ENCODE measurements around the gene CDC34. TPM values are rescaled to one million over a fixed set of nuclear protein-coding genes. Genes with fewer than 3 reads are reported as not detected.

CDC34 gene
- total RNA-seq, 1 donor from 2014 or later = 96.5 TPM

DNA sequence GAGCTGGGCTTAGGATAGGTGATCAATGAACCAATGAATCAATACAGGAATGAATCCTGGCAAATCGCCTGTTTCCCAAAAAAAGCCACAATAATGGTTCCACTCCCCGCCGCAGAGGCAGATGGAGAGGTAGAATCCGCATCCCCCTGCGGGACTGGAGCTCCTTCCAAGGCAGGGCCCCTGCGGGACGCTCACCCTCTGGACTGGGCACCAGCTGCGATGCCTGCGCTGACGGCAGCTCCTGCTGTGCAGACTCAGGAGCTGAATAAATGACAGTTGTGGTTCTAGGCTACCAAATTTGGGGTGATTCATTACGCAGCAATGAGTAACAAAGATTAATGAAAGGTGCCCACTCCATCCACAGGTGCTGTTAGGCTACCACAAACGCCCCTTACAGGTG, 8.8 kb upstream of the CDC34 start:
- intact Hi-C loops (cut with micrococcal nuclease) = no loop called here
- no peak for DNase-seq
- Histone ChIP-seq H3K9me3 (replicated peaks) (no peaks in the 10 kb centered on the region), H3K27ac (replicated peaks) (no peak overlapping the region), H3K36me3 (no peaks in the 10 kb centered on the region), H3K27me3 (ENCODE audit: low read depth) (peaks cover 18% of the 10 kb centered on the region), H3K4me1 (no peaks in the 10 kb centered on the region), H3K4me3 (no peak overlapping the region)
- TF ChIP-seq, protein P1, sequence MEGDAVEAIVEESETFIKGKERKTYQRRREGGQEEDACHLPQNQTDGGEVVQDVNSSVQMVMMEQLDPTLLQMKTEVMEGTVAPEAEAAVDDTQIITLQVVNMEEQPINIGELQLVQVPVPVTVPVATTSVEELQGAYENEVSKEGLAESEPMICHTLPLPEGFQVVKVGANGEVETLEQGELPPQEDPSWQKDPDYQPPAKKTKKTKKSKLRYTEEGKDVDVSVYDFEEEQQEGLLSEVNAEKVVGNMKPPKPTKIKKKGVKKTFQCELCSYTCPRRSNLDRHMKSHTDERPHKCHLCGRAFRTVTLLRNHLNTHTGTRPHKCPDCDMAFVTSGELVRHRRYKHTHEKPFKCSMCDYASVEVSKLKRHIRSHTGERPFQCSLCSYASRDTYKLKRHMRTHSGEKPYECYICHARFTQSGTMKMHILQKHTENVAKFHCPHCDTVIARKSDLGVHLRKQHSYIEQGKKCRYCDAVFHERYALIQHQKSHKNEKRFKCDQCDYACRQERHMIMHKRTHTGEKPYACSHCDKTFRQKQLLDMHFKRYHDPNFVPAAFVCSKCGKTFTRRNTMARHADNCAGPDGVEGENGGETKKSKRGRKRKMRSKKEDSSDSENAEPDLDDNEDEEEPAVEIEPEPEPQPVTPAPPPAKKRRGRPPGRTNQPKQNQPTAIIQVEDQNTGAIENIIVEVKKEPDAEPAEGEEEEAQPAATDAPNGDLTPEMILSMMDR (IDR thresholded peaks at IDR 0.05; ENCODE audit: borderline replicate concordance) = no peak

DNA sequence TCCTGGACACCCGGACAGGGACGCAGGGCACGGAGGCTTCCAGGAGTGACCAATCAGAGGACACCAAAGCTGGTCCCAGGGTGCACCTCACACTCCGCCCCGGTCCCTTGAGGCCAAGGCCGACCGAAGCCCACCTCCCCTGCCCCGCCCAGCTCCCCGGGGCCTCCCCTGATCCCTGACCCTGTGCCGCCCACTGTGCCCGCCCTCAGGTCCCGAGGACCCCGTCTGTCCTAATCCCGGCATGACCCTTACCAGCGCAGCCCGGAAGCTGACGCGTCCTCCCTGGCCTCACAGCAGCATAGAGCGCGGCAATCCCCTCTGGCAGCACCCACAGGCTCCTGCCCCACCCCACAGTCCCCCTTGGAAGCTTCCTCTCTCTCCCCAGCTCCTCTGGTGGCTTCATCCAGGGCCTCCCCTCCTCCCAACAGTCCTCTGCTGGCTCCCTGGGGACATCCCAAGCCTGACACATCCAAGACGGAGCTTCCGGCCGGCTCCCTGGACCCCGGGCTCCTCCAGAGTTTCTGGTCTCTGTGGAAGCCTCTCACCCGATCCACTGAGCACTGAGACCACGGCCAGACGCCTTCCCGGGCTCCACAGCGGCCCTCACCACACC, 7.4 kb upstream of the CDC34 start:
- Histone ChIP-seq H3K4me3 (peak overlapping the region; percentile 36), H3K4me1 (no peaks in the 10 kb centered on the region), H3K9me3 (replicated peaks) (no peaks in the 10 kb centered on the region), H3K36me3 (no peaks in the 10 kb centered on the region), H3K27ac (replicated peaks) (no peak overlapping the region), H3K27me3 (ENCODE audit: low read depth) (peaks cover 26% of the 10 kb centered on the region)
- TF ChIP-seq, protein P1 (IDR thresholded peaks at IDR 0.05; ENCODE audit: borderline replicate concordance) = no peak
- intact Hi-C loops (cut with micrococcal nuclease) = no loop called here
- peak; percentile 38 for DNase-seq

- no peaks in the 10 kb centered on the region for H3K36me3 ChIP-seq
- intact Hi-C loops (cut with micrococcal nuclease) = no loop called here
Measured at GRCh38 chr19:525029-525428, 6.5 kb upstream of the CDC34 start.

DNA sequence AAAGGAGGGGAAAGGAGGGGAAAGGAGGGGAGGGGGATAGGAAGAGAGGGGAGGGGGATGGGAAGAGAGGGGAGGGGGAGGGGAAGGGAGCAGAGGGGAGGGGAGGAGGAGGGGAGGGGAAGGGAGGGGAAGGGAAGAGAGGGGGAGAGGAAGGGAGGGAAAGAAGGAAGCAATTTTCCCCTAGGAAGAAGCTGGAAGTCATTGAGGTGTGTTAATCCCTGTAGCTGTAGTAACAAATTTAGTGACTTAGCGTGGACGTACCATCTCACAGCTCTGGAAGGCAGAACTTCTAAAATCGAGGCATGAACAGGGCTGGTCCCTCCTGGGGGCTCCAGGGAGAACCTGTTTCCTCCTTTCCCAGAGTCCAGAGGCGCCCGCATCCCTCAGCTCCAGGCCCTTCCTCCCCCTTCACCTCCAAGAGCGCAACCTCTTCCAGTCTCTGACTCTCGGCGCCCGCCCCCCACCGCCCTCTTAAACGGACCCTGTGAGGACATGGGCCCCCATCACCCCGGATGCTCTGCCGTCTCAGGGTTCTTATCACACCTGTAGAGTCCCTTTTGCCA, 5.6 kb upstream of the CDC34 start:
- Histone ChIP-seq H3K9me3 (replicated peaks) (no peaks in the 10 kb centered on the region), H3K4me3 (no peak overlapping the region), H3K27ac (replicated peaks) (no peak overlapping the region), H3K27me3 (ENCODE audit: low read depth) (peaks cover 26% of the 10 kb centered on the region), H3K36me3 (no peaks in the 10 kb centered on the region), H3K4me1 (peaks cover 8% of the 10 kb centered on the region)
- intact Hi-C loops (cut with micrococcal nuclease) = no loop called here
- DNase-seq = no peak
- TF ChIP-seq, protein P1 (IDR thresholded peaks at IDR 0.05; ENCODE audit: borderline replicate concordance) = no peak

More at GRCh38 chr19:525029-525428, 6.5 kb upstream of the CDC34 start:
- peaks cover 26% of the 10 kb centered on the region for H3K27me3 ChIP-seq (ENCODE audit: low read depth)
- H3K27ac ChIP-seq (replicated peaks) = no peak overlapping the region
- H3K4me1 ChIP-seq = no peaks in the 10 kb centered on the region
- H3K9me3 ChIP-seq (replicated peaks) = no peaks in the 10 kb centered on the region
- TF ChIP-seq, protein P1 (IDR thresholded peaks at IDR 0.05; ENCODE audit: borderline replicate concordance) = no peak
- DNase-seq = peak; percentile 7
- H3K4me3 ChIP-seq = no peak overlapping the region

DNA sequence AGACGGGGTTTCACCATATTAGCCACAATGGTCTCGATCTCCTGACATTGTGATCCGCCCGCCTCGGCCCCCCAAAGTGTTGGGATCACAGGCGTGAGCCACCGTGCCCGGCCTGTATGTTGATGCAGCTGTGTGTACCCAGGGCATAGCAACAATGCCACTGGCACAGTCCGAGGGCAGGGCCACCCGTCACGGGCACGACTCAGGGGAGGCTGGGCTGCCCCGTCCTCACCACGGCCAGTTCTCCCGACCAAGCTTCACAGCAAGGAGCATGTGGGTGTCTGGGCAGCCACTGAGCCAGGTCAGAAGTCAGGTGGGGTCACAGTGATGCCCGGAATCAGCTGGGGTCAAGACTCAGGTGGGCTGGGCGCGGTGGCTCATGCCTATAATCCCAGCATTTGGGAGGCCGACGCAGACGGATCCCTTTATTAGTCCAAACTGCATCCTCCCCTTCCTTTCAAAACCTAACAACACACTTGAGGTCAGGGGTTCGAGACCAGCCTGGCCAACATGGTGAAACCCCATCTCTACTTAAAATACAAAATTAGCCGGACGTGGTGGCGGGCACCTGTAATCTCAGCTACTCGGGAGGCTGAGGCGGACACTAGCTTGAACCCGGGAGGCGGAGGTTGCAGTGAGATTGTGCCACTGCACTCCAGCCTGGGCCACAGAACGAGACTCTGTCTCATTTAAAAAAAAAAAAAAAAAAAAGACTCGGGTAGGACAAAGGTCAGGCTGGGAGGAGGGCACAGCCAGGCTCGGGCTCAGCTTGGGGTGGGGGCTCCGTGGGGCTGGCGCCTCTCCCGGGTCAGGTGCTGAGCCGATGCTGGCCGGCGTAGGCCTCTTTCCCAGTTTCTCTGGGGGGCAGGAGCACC, 1.2 kb upstream of the CDC34 start:
- peak overlapping the region; percentile 99 for H3K27ac ChIP-seq (replicated peaks)
- intact Hi-C loops (cut with micrococcal nuclease) = no loop called here

More for the DNA sequence above, 1.2 kb upstream of the CDC34 start:
- no peak for DNase-seq
- Histone ChIP-seq H3K27me3 (ENCODE audit: low read depth) (peaks cover 26% of the 10 kb centered on the region), H3K36me3 (peaks cover under 1% of the 10 kb centered on the region), H3K4me3 (peak overlapping the region; percentile 100), H3K4me1 (peaks cover 46% of the 10 kb centered on the region), H3K9me3 (replicated peaks) (no peaks in the 10 kb centered on the region)
- TF ChIP-seq, protein P1 (IDR thresholded peaks at IDR 0.05; ENCODE audit: borderline replicate concordance) = no peak
